HepG2 (cell line): ENCODE data around the gene RCE1. TPM values are rescaled to one million over a fixed set of nuclear protein-coding genes. Genes with fewer than 3 reads are reported as not detected.

Source experiments
- ATAC-seq: fragments of 200-7000 bp; cut with Tn5 transposase; 3 replicates; pipeline ENCODE4 v1.9.1; 2020; ENCODE audit warnings: mild to moderate bottlenecking, moderate library complexity
- BruUV-seq: library from RNA; stranded (reverse); fragments of 400-500 nt; replicated peaks from 2 replicates; lab custom pipeline; 2021; lab: Mats Ljungman, UMichigan
- CTCF ChIA-PET: fragments of 300-600 bp; formaldehyde crosslinking; extraction: SDS; loops from one replicate; lab custom pipeline; 2021; ENCODE audit warnings: low total read pairs, inconsistent platforms, low intra/inter-chr PET ratio; lab: Yijun Ruan, JAX
- POLR2A ChIA-PET: fragments of 350-600 bp; sonication (Branson Sonifier 250); formaldehyde crosslinking; loops from one replicate; lab custom pipeline; 2020; ENCODE audit warnings: antibody characterized with exemption, inconsistent platforms; lab: Yijun Ruan, JAX
- DNase-seq: peaks from one replicate; pipeline ENCODE4 v3.0.0-alpha.2; 2015; ENCODE audit warnings: low spot score
- FAIRE-seq: peaks from 3 replicates; lab custom pipeline; 2011; peaks lifted over from hg19 to GRCh38; lab: Jason Lieb, UNC
- H2AFZ ChIP-seq: one replicate; pipeline ENCODE4 v1.6.1; 2011; ENCODE audit warnings: low read length, inconsistent platforms
- H3K27ac ChIP-seq: fragments of 300-600 bp; 3 replicates; pipeline ENCODE4 v1.8.0; 2011; ENCODE audit warnings: mixed run types, mild to moderate bottlenecking, mixed read lengths, low read length, inconsistent platforms; ENCODE audit not compliant: insufficient read depth; ENCODE audit errors: extremely low read length
- H3K27me3 ChIP-seq, 2 experiments: fragments of 200-600 bp in 1 of 2; 2 replicates in 1 of 2; 3 replicates in 1 of 2; pipeline versions ENCODE4 v1.6.0 to v1.8.0; 2011; ENCODE audit warnings: low read length in 2 of 2, mild to moderate bottlenecking in 2 of 2, moderate library complexity in 2 of 2, inconsistent platforms in 1 of 2; ENCODE audit not compliant: insufficient read depth in 2 of 2, control insufficient read depth in 1 of 2
- H3K36me3 ChIP-seq, 2 experiments: fragments of 200-600 bp in 1 of 2; replicated peaks in 1 of 2; 2 replicates in 1 of 2; 3 replicates in 1 of 2; pipeline versions ENCODE4 v1.5.1 to v1.8.0; 2011; ENCODE audit warnings: low read length in 2 of 2, inconsistent platforms in 1 of 2; ENCODE audit not compliant: insufficient read depth in 2 of 2, control insufficient read depth in 1 of 2
- H3K4me1 ChIP-seq: 2 replicates; pipeline ENCODE4 v1.5.1; 2012; ENCODE audit warnings: low read length, inconsistent platforms; ENCODE audit not compliant: insufficient read depth
- H3K4me2 ChIP-seq: 2 replicates; pipeline ENCODE4 v1.6.0; 2011; ENCODE audit warnings: low read depth, low read length, inconsistent platforms
- H3K4me3 ChIP-seq, 3 experiments: fragments of 200-600 bp in 1 of 3; sonication (generic), shearing (Covaris generic) in 1 of 3; replicated peaks in 1 of 3; 2 replicates each; pipeline ENCODE4 v1.5.1; 2011 to 2016; ENCODE audit warnings: low read length in 3 of 3, inconsistent platforms in 2 of 3, low read depth in 2 of 3, mild to moderate bottlenecking in 2 of 3, control low read depth in 1 of 3, mixed read lengths in 1 of 3; ENCODE audit not compliant: insufficient read depth in 1 of 3
- H3K79me2 ChIP-seq: one replicate; pipeline ENCODE4 v1.6.1; 2011; ENCODE audit warnings: low read length, inconsistent platforms; ENCODE audit not compliant: insufficient read depth
- H3K9ac ChIP-seq: 2 replicates; pipeline ENCODE4 v1.6.0; 2011; ENCODE audit warnings: mild to moderate bottlenecking, low read depth, low read length, inconsistent platforms; ENCODE audit not compliant: insufficient read depth
- H3K9me3 ChIP-seq: 2 replicates; pipeline ENCODE4 v1.5.1; 2012; ENCODE audit warnings: mild to moderate bottlenecking, low read length
- H4K20me1 ChIP-seq: 2 replicates; pipeline ENCODE4 v1.6.0; 2011; ENCODE audit warnings: inconsistent platforms, mild to moderate bottlenecking, low read length, moderate library complexity; ENCODE audit not compliant: insufficient read depth
- AGO2 ChIP-seq: fragments of 200-400 bp; formaldehyde crosslinking; optimal IDR thresholded peaks from 2 replicates; pipeline ENCODE3; 2017; ENCODE audit warnings: mild to moderate bottlenecking, low read depth, low read length, moderate library complexity
- CBX2 ChIP-seq, 2 experiments: fragments of 200-600 bp in 1 of 2; sonication (generic); formaldehyde crosslinking in 1 of 2; IDR thresholded peaks; 2 replicates each; pipeline versions ENCODE4 v1.7.0 to v1.8.1; 2018 to 2022; ENCODE audit warnings: low read depth in 2 of 2, low read length in 1 of 2, mild to moderate bottlenecking in 1 of 2, missing genetic modification reagents in 1 of 2
- HNRNPL ChIP-seq: fragments of 200-400 bp; formaldehyde crosslinking; IDR thresholded peaks from 2 replicates; pipeline ENCODE4 v1.6.1; 2017; ENCODE audit warnings: mild to moderate bottlenecking, low read depth, low read length
- KLF11 ChIP-seq: IDR thresholded peaks from 2 replicates; pipeline ENCODE4 v1.6.1; 2016; ENCODE audit warnings: missing compliant biosample characterization
- MTF2 ChIP-seq: sonication (generic); formaldehyde crosslinking; IDR thresholded peaks from 2 replicates; pipeline ENCODE4 v1.5.0; 2020; ENCODE audit warnings: missing genetic modification reagents, borderline replicate concordance
- NCOR1 ChIP-seq: fragments of 200-600 bp; sonication (generic); IDR thresholded peaks from 2 replicates; pipeline ENCODE4 v1.7.0; 2017; ENCODE audit warnings: antibody characterized with exemption, low read length, borderline replicate concordance
- ZBTB7A ChIP-seq: sonication (generic); formaldehyde crosslinking; IDR thresholded peaks from 2 replicates; pipeline ENCODE4 v1.8.0; 2022; ENCODE audit warnings: mild to moderate bottlenecking, missing genetic modification reagents
- ZFP41 ChIP-seq: sonication (generic); formaldehyde crosslinking; IDR thresholded peaks from 2 replicates; pipeline ENCODE4 v1.4.0; 2020; ENCODE audit warnings: mild to moderate bottlenecking, missing genetic modification reagents, borderline replicate concordance
- ZNF260 ChIP-seq: sonication (generic); formaldehyde crosslinking; IDR thresholded peaks from 2 replicates; pipeline ENCODE4 v1.4.0; 2020; ENCODE audit warnings: missing genetic modification reagents, low read depth, mild to moderate bottlenecking, borderline replicate concordance
- ZNF790 ChIP-seq: sonication (generic); formaldehyde crosslinking; IDR thresholded peaks from 2 replicates; pipeline ENCODE4 v1.8.0; 2022; ENCODE audit warnings: missing genetic modification reagents, mild to moderate bottlenecking, borderline replicate concordance
- WGBS: methylation state at CpG from one replicate; pipeline ENCODE4 v1.1.6; 2017; ENCODE audit warnings: low lambda C conversion rate; 5-methylcytosine and 5-hydroxymethylcytosine counted together
- in situ Hi-C: cut with HindIII; loops from 2 replicates; pipeline ENCODE4 v1.10.0; 2017; ENCODE audit warnings: low pct_unique_long_range_greater_than_20kb; ENCODE audit not compliant: extremely low pct_ligation_motif_present
- intact Hi-C: fragments of 100-400 bp; cut with micrococcal nuclease; formaldehyde crosslinking; loops from one replicate; pipeline ENCODE4 v1.10.0; 2022; ENCODE audit not compliant: unreplicated experiment
- polyA plus RNA-seq, 8 experiments: library from polyadenylated mRNA; depleted of rRNA in 3 of 8; stranded (reverse) in 7 of 8; unstranded in 1 of 8; fragments of >200 nt; fragmentation: Illumina TruSeq in 4 of 8; extraction: Trizol in 4 of 8; gene quantifications; 2 replicates each; pipeline versions ENCODE4 v1.2.1 to v1.2.3, GENCODE V29; 2011 to 2016; ENCODE audit warnings: low read depth in 4 of 8, missing spikeins in 1 of 8, mixed read lengths in 1 of 8; ENCODE audit not compliant: insufficient read depth in 1 of 8
- total RNA-seq, 5 experiments: library from RNA; depleted of rRNA; stranded (reverse); fragments of >200 nt; fragmentation: Illumina TruSeq; extraction: Trizol; gene quantifications; 2 replicates each; pipeline ENCODE4 v1.2.3, GENCODE V29; 2016; ENCODE audit warnings: low read depth in 1 of 5

Gene RCE1
- total and polyA plus RNA-seq, 2 of the 13 experiments (the other 11 are each of a cell fraction or from before 2014, with no cell fraction given): 22.2 to 22.4 TPM

- peaks cover 21 to 29% of the 10 kb centered on the region in 2 experiments; a peak in 4 of 5 replicates for H3K36me3 ChIP-seq
- POLR2A ChIA-PET: interaction anchor here (1.1 to 1.4 kb wide), 2 partner anchors 9 to 10 kb away, joined by 4 to 5 read pairs; no protein-coding TSS in a partner anchor
- FAIRE-seq: no peak
Observed at GRCh38 chr11:66852466-66853241, 9.4 kb downstream of the RCE1 start.

GRCh38 chr11:66853242-66854229 lies 10.3 kb downstream of the RCE1 start:
- Histone ChIP-seq H3K79me2 (no peaks in the 10 kb centered on the region), H3K4me3 (no peak overlapping the region), H2AFZ (no peak overlapping the region), H3K36me3 (peaks cover 21% of the 10 kb centered on the region in 2 experiments; a peak in 3 of 5 replicates), H3K27ac (no peak overlapping the region), H3K9ac (no peak overlapping the region), H3K9me3 (no peaks in the 10 kb centered on the region), H4K20me1 (no peaks in the 10 kb centered on the region), H3K27me3 (no peaks in the 10 kb centered on the region), H3K4me2 (no peak overlapping the region), H3K4me1 (peaks cover 11% of the 10 kb centered on the region)
- FAIRE-seq (no peak), ATAC-seq (no peak), DNase-seq (no peak)
- TF ChIP-seq KLF11: no peak
- TF ChIP-seq ZNF790: no peak
- TF ChIP-seq ZNF260 (CRISPR knock-in tag): no peak
- no peak for TF ChIP-seq CBX2 (IDR thresholded peaks at IDR 0.05; ENCODE audit: low read depth, low read length)
- no peak for TF ChIP-seq CBX2 (CRISPR knock-in tag; IDR thresholded peaks at IDR 0.05; ENCODE audit: low read depth)
- TF ChIP-seq AGO2: peak; percentile 66
- TF ChIP-seq ZBTB7A (CRISPR knock-in tag): no peak
- TF ChIP-seq MTF2 (CRISPR knock-in tag): no peak
- in situ Hi-C loops (no loop called here), intact Hi-C loops (no loop called here)
- WGBS: 97% methylated on average over 23 of the region's 26 CpGs
- POLR2A ChIA-PET: interaction anchor here (1.1 to 2.7 kb wide), 2 partner anchors 10 to 11 kb away, joined by 4 to 24 read pairs; partner anchors contain the start of gene RCE1
- BruUV-seq: no TSS peak
- CTCF ChIA-PET: no interaction called here

More at GRCh38 chr11:66852466-66853241, 9.4 kb downstream of the RCE1 start:
- Histone ChIP-seq H3K4me3 (no peak overlapping the region), H3K9ac (no peak overlapping the region), H2AFZ (no peak overlapping the region), H4K20me1 (no peaks in the 10 kb centered on the region), H3K9me3 (no peaks in the 10 kb centered on the region), H3K79me2 (no peaks in the 10 kb centered on the region), H3K27me3 (no peaks in the 10 kb centered on the region), H3K4me2 (no peak overlapping the region), H3K4me1 (peaks cover 11% of the 10 kb centered on the region), H3K27ac (no peak overlapping the region)
- BruUV-seq: no TSS peak
- in situ Hi-C loops (no loop called here), intact Hi-C loops (no loop called here)
- TF ChIP-seq ZFP41 (no peak), NCOR1 (no peak), HNRNPL (0 out of 2 replicates have a peak, but pooled peaks have one; percentile 41), AGO2 (peak; percentile 77)
- WGBS: 95% methylated on average over 12 of the region's 26 CpGs
- CTCF ChIA-PET: no interaction called here
- DNase-seq (no peak), ATAC-seq (no peak)
